GM18511 (cell line): ENCODE results near the gene HSPG2.
"Not testable (repeated sequence)": the region's sequence is repeated elsewhere in the genome, so short reads cannot be mapped to it uniquely, and the experiment has no call there.

Experiments
- ATAC-seq: cut with Tn5 transposase; IDR thresholded peaks from one replicate; pipeline ENCODE4 v1.9.1; 2021; ENCODE audit warnings: mild to moderate bottlenecking, moderate library complexity; ENCODE audit not compliant: unreplicated experiment

Gene HSPG2

GRCh38 chr1:21830792-21831453 is 106.2 kb downstream of the HSPG2 start:
- no peak for ATAC-seq

- ATAC-seq, result no peak
Measured at GRCh38 chr1:21829294-21829693, 107.8 kb downstream of the HSPG2 start.

- ATAC-seq, result no peak
Measured at GRCh38 chr1:21828506-21829210, 108.5 kb downstream of the HSPG2 start.

- ATAC-seq, result no peak
Measured at GRCh38 chr1:21828075-21828474, 109.0 kb downstream of the HSPG2 start.

GRCh38 chr1:21827141-21827679 is 109.9 kb downstream of the HSPG2 start:
- ATAC-seq, result no peak

GRCh38 chr1:21826694-21827093 is 110.4 kb downstream of the HSPG2 start:
- ATAC-seq, result not testable (repeated sequence)

- no peak for ATAC-seq
Measured at GRCh38 chr1:21825393-21825792, 111.7 kb downstream of the HSPG2 start.

GRCh38 chr1:21824926-21825325 is 112.2 kb downstream of the HSPG2 start:
- ATAC-seq, result no peak

- no peak for ATAC-seq
Measured at GRCh38 chr1:21823980-21824702, 113.0 kb downstream of the HSPG2 start.

GRCh38 chr1:21823206-21823979 is 113.7 kb downstream of the HSPG2 start:
- ATAC-seq, result no peak

- no peak for ATAC-seq
Measured at GRCh38 chr1:21822349-21822748, 114.8 kb downstream of the HSPG2 start.

- no peak for ATAC-seq
Measured at GRCh38 chr1:21821385-21822019, 115.6 kb downstream of the HSPG2 start.

GRCh38 chr1:21820597-21821232 is 116.4 kb downstream of the HSPG2 start:
- no peak for ATAC-seq

GRCh38 chr1:21818656-21819055 is 118.5 kb downstream of the HSPG2 start:
- ATAC-seq, result no peak

GRCh38 chr1:21816602-21817302 is 120.4 kb downstream of the HSPG2 start:
- no peak for ATAC-seq

GRCh38 chr1:21815724-21816321 is 121.3 kb downstream of the HSPG2 start:
- ATAC-seq, result no peak

GRCh38 chr1:21814981-21815582 is 122.0 kb downstream of the HSPG2 start:
- no peak for ATAC-seq

- ATAC-seq, result no peak
Measured at GRCh38 chr1:21814241-21814918, 122.7 kb downstream of the HSPG2 start.
